Kidney glomerular epithelial cell (primary cell): ENCODE data around the gene THG1L.

Experiments
- DNase-seq: peaks from one replicate; lab custom pipeline; 2025; lab: John Stamatoyannopoulos, UW

The THG1L gene

DNA sequence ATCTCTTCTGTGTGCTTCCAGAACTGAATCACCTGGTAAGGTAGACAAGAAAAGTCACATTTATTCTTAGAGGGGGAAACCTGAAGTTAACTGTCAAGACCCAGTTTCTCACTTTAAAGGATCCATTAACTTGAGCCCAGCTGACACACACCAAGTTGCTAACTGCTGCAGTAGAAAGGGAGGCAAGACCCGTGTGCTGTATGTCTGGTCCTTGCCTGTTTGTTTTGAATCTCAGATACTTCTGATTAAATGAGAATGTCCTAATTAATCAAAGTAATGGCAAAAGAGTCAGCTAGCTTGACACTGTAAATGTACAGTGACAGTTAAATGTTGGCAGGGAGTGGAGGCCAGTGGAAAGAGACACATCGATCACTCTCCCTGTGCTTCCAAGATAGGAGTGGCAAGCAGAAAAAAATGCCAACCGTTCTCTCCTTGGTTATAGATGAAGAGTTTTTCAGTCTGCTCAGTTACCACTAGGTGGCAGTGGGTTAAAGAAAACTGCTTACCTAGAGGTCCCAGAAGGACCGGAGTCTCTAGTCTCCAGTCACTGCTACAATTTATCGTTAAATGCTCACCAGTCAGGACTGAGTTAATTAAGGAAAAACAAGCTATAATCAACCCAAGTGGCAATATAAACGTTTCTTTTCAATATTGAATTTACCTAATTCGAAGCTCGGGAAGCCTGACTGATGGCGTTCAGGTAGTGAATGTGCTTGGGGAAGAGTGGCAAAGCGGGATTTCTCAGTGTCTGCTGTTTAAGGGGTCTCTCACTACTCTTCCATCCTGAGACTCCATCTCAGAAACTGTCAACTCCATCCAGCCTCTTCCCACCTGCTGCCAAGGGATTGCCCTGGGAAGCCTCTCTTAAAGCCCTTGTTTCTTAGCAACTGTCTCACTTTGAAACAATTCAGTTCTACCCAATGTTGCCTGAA is 30.7 kb downstream of the THG1L start:
- peak; percentile 79 for DNase-seq

DNA sequence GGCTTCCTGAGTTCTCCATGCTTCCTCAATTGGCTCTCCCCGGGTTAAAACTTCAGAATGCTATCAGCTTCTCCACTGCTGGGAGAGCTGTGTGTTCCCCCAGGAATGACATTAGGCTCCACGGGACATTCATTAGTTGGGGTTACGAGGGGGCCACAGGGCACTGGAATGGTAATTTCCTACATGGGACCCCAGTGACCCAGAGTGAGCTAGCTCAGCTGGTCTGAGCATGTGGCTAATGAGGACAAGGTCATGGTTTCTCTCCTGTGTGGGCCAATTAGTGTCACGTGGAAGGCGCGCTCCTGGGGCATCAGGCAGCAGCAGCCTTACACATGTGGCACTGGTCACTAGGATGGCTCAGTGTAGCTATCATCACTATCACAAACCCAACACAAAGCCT is 33.3 kb downstream of the THG1L start:
- no peak for DNase-seq

DNA sequence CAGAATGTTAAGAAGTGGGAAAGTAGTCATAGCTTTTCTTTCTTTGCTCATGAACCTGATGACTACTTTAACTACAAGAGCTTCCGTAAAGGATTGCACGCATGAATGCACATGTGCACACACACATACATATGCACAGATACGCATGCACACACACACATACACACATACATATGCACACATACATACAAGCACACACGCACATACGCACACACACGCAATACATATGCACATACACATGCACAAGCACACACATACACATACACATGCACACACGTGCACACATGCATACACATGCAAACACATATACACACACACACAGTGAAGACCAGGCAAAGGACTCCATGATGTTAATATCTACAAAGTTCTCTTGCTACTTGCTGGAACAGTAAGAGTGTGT is 35.2 kb downstream of the THG1L start:
- DNase-seq = no peak

DNA sequence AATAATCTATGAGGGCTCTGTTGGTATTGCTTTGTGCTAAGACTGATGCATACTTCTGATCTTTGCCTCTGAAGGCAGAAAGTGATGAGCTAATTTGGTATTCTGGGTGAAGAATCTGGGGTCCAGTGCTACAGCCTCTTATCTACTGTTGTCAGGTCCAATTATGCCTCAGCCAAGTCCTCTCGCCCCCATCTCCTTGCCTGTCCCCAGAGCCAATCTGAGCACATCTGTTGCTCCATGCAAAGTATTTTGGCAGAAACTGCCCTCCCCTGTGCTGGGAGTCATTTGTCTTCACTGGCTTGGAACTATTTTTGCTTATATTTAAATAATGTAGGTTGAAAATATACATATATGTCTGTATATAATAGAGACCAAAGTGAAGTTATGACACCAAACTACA is 35.7 kb downstream of the THG1L start:
- no peak for DNase-seq

DNA sequence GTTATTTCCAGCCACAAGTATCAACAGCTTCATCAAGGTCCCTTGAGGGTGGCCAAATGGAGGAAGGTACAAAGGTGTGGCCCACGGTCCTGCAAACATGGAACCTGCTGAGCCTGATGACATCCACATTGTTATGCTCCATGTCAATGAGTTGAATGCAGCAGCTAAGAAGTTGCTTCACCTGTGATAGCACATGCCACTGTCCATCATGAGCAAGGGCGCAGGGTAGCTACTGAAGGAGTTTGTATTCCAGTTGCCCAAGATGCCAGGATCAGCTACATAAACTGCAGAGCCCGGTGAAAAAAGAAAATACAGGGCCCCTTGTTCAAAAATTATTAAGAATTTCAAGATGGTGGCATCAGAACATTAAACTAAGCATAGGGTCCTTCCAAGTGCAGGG is 36.5 kb downstream of the THG1L start:
- no peak for DNase-seq

DNA sequence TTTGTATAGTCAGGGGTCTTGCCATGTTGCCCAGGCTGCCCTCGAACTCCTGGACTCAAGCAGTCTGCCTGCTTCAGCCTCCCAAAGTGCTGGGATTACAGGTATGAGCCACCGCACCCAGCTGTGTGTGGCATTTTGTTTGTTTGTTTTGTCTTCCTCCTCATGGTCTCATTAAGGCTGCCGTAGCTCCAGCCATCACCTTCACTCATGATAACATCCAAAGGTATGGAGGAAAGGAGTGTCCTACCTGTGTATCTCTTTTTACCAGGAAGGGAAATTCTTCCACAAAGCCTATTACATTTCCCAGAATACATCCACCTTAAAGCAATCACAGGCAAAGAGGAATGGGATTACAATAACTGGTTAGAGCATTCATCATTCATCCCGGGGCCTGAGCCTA is 39.4 kb downstream of the THG1L start:
- no peak for DNase-seq

DNA sequence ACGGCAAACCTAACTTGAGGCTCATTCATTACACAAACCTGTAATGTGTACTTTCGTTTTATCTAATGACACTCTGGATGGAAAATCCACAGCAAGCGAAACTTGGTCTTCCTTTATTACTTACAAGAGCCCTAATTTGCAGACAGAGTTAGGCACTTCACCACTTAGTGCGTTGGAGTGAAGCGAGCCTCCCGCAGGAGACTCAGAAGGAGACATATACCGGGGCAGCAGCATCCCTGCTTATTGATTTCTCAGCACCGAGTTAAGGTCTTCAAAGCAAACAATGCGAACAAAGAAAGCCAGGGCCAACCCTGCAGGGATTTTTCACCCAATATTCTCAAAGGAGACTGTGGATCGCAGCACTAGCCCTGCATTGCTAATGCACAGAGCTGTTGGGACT is 40.9 kb downstream of the THG1L start:
- DNase-seq = no peak

DNA sequence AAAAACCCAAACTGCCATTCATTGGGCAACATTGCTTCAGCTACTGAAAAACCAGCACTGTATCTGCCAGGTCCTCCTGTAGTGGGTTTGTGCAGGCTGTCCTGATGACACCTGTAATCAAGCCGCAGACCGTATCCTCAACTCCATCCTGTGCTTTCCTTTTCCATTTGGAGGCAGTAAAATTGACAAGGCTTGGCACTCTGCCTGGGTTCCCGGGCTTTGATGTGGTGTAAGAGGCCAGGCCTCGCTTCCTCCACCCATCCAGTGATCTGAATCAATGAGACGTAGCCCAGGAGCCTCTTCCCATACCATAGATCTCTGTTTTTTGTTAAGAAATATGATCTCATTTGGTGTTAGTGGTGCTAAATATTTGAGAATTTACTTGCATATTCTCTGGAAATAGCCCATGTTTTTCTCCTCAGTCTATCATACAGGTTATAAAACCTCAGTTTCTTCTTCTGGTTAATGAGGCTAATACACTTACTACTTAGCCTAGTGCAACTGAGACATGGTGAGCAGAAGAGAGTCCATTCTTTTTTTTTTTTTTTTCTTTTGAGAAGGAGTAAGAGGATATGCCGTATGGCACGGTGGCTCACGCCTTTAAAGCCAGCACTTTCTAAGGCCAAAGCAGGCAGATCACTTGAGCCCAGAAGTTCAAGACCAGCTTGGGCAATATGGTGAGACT is 47.0 kb downstream of the THG1L start:
- DNase-seq = peak; percentile 63

DNA sequence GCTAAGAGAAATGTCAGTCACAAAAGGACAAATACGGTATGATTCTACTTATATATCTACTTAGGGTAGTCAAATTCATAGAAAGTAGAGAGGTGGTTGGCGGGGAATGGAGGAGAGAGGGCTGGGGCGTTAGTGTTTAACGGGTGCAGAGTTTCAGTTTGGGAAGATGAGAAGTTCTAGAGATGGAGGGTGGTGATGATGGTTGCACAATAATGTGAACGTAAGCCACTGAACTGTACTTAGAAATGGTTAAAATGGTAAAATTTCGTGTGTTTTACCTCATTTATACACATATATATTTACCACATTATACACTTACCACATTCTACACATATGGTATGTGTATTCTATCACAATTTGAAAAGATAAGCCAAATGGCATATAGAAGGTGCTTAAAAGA is 48.0 kb downstream of the THG1L start:
- no peak for DNase-seq

DNA sequence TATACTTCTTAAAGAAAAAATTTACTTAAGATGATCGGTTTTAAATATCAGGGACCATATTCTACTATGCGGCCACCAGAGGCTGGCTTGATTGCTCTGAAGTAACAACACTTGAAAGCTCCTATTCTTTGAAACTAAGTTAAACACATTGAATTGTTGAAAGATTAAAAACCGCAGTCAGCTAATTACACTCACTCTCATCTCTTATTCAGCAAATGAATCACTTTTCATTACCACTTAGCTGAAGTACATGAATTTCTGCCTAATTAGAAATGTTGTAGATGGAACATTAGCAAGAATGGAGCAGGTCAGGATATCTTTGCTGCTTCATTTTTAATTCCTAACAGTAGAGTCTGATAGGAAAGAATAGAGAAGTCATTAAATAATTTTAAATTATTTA is 54.6 kb downstream of the THG1L start:
- DNase-seq = no peak
